Loucy (cell line): ENCODE data around the gene LRRC25.

Experiments
- H2AFZ ChIP-seq: fragments of 200-600 bp; sonication (generic); 2 replicates; pipeline ENCODE4 v1.6.0; 2016; ENCODE audit warnings: antibody characterized with exemption, mild to moderate bottlenecking, low read length, moderate library complexity
- H3F3A ChIP-seq: fragments of 200-600 bp; 2 replicates; pipeline ENCODE4 v1.6.0; 2016; ENCODE audit warnings: antibody characterized with exemption, low read depth, mild to moderate bottlenecking
- H3K27me3 ChIP-seq: fragments of 200-600 bp; sonication (generic); 2 replicates; pipeline ENCODE4 v1.6.1; 2014; ENCODE audit warnings: low read length, mild to moderate bottlenecking; ENCODE audit not compliant: insufficient read depth, poor library complexity, severe bottlenecking
- H3K36me3 ChIP-seq: fragments of 200-600 bp; sonication (generic); 2 replicates; pipeline ENCODE4 v1.6.1; 2016; ENCODE audit warnings: low read length; ENCODE audit not compliant: insufficient read depth
- H3K4me1 ChIP-seq: fragments of 200-600 bp; sonication (generic); 2 replicates; pipeline ENCODE4 v1.5.1; 2014; ENCODE audit warnings: low read length, mild to moderate bottlenecking; ENCODE audit not compliant: insufficient read depth, poor library complexity, severe bottlenecking
- H3K4me2 ChIP-seq: fragments of 200-600 bp; sonication (generic); 2 replicates; pipeline ENCODE4 v1.6.0; 2014; ENCODE audit warnings: antibody characterized with exemption, low read length, low read depth, mild to moderate bottlenecking; ENCODE audit not compliant: poor library complexity, severe bottlenecking
- H3K4me3 ChIP-seq: fragments of 200-600 bp; sonication (generic); 2 replicates; pipeline ENCODE4 v1.5.1; 2014; ENCODE audit warnings: low read length, mild to moderate bottlenecking, mixed read lengths; ENCODE audit not compliant: poor library complexity, severe bottlenecking
- H3K79me2 ChIP-seq: fragments of 200-600 bp; sonication (generic); 2 replicates; pipeline ENCODE4 v1.6.1; 2014; ENCODE audit warnings: low read length; ENCODE audit not compliant: insufficient read depth
- H3K9ac ChIP-seq: fragments of 200-600 bp; sonication (generic); 2 replicates; pipeline ENCODE4 v1.6.0; 2014; ENCODE audit warnings: mild to moderate bottlenecking, low read depth, low read length, moderate library complexity; ENCODE audit not compliant: poor library complexity, severe bottlenecking
- H3K9me2 ChIP-seq: fragments of 200-600 bp; sonication (generic); replicated peaks from 2 replicates; pipeline ENCODE4 v1.6.1; 2016; ENCODE audit warnings: low read depth, low read length, mixed read lengths
- H3K9me3 ChIP-seq: fragments of 200-600 bp; sonication (generic); 2 replicates; pipeline ENCODE4 v1.6.1; 2014; ENCODE audit warnings: mild to moderate bottlenecking, antibody characterized with exemption, low read length, low read depth; ENCODE audit not compliant: insufficient read depth
- H4K20me1 ChIP-seq: fragments of 200-600 bp; sonication (generic); 2 replicates; pipeline ENCODE4 v1.6.0; 2014; ENCODE audit warnings: antibody characterized with exemption, low read length, mild to moderate bottlenecking; ENCODE audit not compliant: insufficient read depth, poor library complexity, severe bottlenecking
- EZH2phosphoT487 ChIP-seq: fragments of 200-600 bp; IDR thresholded peaks from 2 replicates; pipeline ENCODE4 v1.6.1; 2018; ENCODE audit warnings: antibody characterized with exemption, mild to moderate bottlenecking, moderate library complexity, borderline replicate concordance
- TF ChIP-seq, protein P1 (sequence below): fragments of 200-600 bp; sonication (generic); conservative IDR thresholded peaks from 2 replicates; pipeline ENCODE4 v1.5.1; 2014; ENCODE audit warnings: mild to moderate bottlenecking, antibody characterized with exemption, low read length

The LRRC25 gene

DNA sequence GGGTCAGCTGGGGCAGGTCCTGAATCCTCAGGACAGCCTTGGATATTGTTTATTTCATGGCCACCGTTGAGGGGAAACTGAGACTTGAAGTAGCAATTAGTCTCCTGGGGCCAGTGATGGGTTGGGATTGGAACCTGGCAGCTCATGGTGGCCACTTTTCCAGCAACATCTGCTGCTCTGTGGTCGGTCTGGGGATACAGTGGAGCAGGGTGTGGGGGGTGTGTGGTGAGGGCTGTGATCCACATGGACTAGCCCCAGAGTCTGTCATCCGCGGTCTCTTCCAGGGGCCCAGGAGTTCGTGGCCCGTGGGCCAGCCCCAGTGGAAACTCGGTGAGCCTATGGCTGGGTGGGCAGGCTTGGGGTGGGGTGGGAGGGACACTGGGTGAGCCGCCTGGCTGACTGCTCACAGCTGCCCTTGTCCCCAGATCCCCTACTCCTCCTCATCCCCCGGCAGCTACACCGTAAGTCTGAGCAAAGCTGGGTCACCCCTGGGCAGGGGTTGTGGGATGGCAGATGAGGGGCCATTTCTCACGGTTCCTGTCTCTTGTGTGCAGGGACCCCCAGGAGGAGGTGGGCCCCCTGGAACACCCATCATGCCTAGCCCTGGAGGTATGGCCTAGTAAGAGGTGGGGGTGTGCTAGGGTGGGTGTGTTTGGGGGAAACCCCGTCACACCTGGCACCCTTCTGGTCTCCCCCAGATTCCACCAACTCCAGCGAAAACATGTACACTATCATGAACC is 35.0 kb upstream of the LRRC25 start:
- peak overlapping the region; percentile 52 for H3K4me3 ChIP-seq
- peaks cover 6% of the 10 kb centered on the region; the same call in 1 of the 2 replicates for H3K79me2 ChIP-seq
- H3K4me2 ChIP-seq: no peak overlapping the region
- H3F3A ChIP-seq: no peaks in the 10 kb centered on the region
- no peaks in the 10 kb centered on the region for H3K9me3 ChIP-seq
- peaks cover 25% of the 10 kb centered on the region for H3K4me1 ChIP-seq
- peak overlapping the region; percentile 46 for H3K9ac ChIP-seq
- TF ChIP-seq, protein P1, sequence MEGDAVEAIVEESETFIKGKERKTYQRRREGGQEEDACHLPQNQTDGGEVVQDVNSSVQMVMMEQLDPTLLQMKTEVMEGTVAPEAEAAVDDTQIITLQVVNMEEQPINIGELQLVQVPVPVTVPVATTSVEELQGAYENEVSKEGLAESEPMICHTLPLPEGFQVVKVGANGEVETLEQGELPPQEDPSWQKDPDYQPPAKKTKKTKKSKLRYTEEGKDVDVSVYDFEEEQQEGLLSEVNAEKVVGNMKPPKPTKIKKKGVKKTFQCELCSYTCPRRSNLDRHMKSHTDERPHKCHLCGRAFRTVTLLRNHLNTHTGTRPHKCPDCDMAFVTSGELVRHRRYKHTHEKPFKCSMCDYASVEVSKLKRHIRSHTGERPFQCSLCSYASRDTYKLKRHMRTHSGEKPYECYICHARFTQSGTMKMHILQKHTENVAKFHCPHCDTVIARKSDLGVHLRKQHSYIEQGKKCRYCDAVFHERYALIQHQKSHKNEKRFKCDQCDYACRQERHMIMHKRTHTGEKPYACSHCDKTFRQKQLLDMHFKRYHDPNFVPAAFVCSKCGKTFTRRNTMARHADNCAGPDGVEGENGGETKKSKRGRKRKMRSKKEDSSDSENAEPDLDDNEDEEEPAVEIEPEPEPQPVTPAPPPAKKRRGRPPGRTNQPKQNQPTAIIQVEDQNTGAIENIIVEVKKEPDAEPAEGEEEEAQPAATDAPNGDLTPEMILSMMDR: no peak
- TF ChIP-seq EZH2phosphoT487: no peak
- H3K36me3 ChIP-seq: no peaks in the 10 kb centered on the region
- H3K27me3 ChIP-seq: no peaks in the 10 kb centered on the region
- H4K20me1 ChIP-seq: peaks cover 11% of the 10 kb centered on the region
- H2AFZ ChIP-seq: no peak overlapping the region
- no peaks in the 10 kb centered on the region for H3K9me2 ChIP-seq

DNA sequence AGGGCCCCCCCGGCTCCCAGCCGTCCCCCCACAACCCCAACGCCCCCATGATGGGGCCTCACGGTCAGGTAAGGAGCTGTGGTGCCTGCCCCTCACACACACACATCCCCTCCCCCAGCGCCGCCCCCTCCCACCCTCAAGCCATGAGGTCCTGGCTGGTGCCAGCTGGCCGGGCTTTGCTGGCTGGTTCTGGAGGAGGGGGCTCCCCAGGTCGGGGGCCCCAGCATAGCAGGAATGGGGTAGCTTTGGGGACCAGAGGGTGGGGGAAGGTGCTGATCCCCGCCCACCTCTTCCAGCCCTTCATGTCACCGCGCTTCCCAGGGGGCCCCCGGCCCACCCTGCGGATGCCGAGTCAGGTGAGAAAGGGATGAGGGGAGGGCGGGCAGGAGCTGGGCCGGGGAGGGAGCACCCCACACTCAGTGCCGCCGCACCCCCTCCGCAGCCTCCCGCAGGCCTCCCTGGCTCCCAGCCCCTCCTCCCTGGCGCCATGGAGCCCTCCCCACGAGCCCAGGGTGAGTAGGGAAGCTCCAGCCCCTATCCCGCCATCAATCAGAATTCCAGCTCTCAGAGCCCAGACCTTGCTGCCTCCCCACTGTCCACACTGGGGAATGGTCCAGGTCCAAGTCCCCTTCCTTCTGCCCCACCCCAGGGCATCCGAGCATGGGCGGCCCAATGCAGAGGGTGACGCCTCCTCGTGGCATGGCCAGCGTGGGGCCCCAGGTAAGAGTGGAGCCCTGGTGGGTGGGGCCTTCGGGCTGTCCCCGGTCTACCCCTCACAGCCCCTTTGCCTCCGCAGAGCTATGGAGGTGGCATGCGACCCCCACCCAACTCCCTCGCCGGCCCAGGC is 34.2 kb upstream of the LRRC25 start:
- no peaks in the 10 kb centered on the region for H3K9me3 ChIP-seq
- H3K4me2 ChIP-seq: no peak overlapping the region
- H3K4me3 ChIP-seq: no peak overlapping the region
- H3K27me3 ChIP-seq: no peaks in the 10 kb centered on the region
- H3K36me3 ChIP-seq: no peaks in the 10 kb centered on the region
- no peaks in the 10 kb centered on the region for H3F3A ChIP-seq
- peaks cover 9% of the 10 kb centered on the region; the same call in 1 of the 2 replicates for H3K79me2 ChIP-seq
- TF ChIP-seq EZH2phosphoT487: no peak
- TF ChIP-seq, protein P1: no peak
- peaks cover 11% of the 10 kb centered on the region for H4K20me1 ChIP-seq
- no peak overlapping the region for H3K9ac ChIP-seq
- H2AFZ ChIP-seq: no peak overlapping the region
- H3K4me1 ChIP-seq: peaks cover 22% of the 10 kb centered on the region
- no peaks in the 10 kb centered on the region for H3K9me2 ChIP-seq

DNA sequence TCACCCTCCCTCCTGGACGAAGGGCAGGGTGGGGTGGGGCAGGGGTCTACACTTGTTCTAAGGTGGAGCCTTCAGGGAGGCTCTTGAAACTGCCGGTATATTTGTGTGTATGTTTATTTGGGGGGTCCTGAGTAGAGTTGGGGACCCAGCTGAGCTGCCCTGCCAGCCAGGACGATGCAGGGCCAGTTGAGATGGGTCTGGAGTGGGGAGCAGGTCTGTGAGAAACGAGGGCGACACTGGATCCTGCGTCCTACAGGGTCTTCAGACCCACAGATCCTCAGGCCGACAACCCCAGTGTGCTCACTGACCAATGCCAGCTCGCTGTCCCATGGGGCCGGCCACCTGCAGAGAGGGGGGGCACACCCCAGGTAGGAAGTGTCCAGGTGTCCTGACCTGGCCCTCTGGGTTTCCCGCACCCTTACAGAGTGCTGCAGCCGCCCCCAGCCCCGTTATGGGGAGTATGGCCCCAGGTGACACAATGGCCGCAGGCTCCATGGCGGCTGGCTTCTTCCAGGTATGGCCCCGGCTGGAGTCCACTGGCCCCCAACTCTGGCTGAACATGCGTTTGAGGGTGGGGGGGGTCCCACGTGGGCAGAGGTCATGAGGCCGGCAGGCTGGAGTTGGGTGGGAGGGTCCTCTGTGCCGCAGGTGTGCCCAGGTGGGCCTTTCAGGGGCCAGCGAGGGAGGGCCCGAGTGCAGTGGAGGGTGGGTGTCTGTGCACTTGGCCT is 33.2 kb upstream of the LRRC25 start:
- Histone ChIP-seq H3K36me3 (no peaks in the 10 kb centered on the region), H3K9me2 (no peaks in the 10 kb centered on the region), H3K4me1 (peaks cover 18% of the 10 kb centered on the region), H3K9me3 (no peaks in the 10 kb centered on the region), H3K4me2 (peak overlapping the region; percentile 88), H3K79me2 (peaks cover 19% of the 10 kb centered on the region; the same call in 1 of the 2 replicates), H3F3A (no peaks in the 10 kb centered on the region), H2AFZ (no peak overlapping the region), H3K9ac (peak overlapping the region; percentile 71), H4K20me1 (peaks cover 16% of the 10 kb centered on the region), H3K27me3 (no peaks in the 10 kb centered on the region), H3K4me3 (peak overlapping the region; percentile 72)
- TF ChIP-seq, protein P1: no peak
- TF ChIP-seq EZH2phosphoT487: no peak
